ENCODE measurements around the gene OGG1. TPM values are rescaled to one million over a fixed set of nuclear protein-coding genes. Genes with fewer than 3 reads are reported as not detected.

Gene OGG1
- total and polyA plus RNA-seq, 10 of the 15 experiments (the other 5 are each of a cell fraction or from before 2014, with no cell fraction given) = 4.8 to 38.8 (median 27.2) TPM

- BruUV-seq (replicated peaks) = no TSS peak
- CTCF ChIA-PET = interaction anchor here (1.1 to 4.0 kb wide), 6 partner anchors 9 to 427 kb away, joined by 3 to 15 read pairs (median 4); partner anchors contain the start of gene CRELD1
- Histone ChIP-seq H3K36me3 (ENCODE audit: control insufficient read depth in 2 of 2, insufficient read depth in 2 of 2, low read length in 1 of 2) (peaks cover 2 to 7% of the 10 kb centered on the region in 2 experiments; a peak in 2 of 4 replicates), H3K27me3 (replicated peaks in 1 of 2; ENCODE audit: control insufficient read depth in 2 of 2, insufficient read depth in 2 of 2, low read length in 1 of 2) (no peaks in the 10 kb centered on the region), H3K27ac (ENCODE audit: control insufficient read depth, insufficient read depth) (no peak overlapping the region), H4K20me1 (ENCODE audit: control insufficient read depth, insufficient read depth) (no peaks in the 10 kb centered on the region), H3K9me3 (replicated peaks; ENCODE audit: control insufficient read depth, insufficient read depth, low read length) (no peaks in the 10 kb centered on the region), H3K79me2 (ENCODE audit: control insufficient read depth, insufficient read depth, low read length) (no peaks in the 10 kb centered on the region), H3K4me2 (ENCODE audit: control insufficient read depth, insufficient read depth) (no peak overlapping the region), H3K4me3 (no peak overlapping the region), H3K4me1 (ENCODE audit: control insufficient read depth, insufficient read depth, low read length) (peaks cover 31% of the 10 kb centered on the region), H3K9ac (ENCODE audit: control insufficient read depth, insufficient read depth, low read length) (no peak overlapping the region), H2AFZ (ENCODE audit: control insufficient read depth, low read depth, low read length) (no peak overlapping the region)
- WGBS (ENCODE audit: insufficient coverage, insufficient replicate concordance, low lambda C conversion rate, missing lambda C conversion rate) = 46% methylated on average over 4 of the region's 4 CpGs
- SMC1A ChIA-PET (ENCODE audit: uncharacterized antibody, unreplicated experiment) = interaction anchor here (0.6 to 1.9 kb wide), 4 partner anchors 10 to 141 kb away, joined by 3 to 8 read pairs (median 4); no protein-coding TSS in a partner anchor
- no peak for TF ChIP-seq CHD1 (IDR thresholded peaks at IDR 0.05; ENCODE audit: low read depth, low read length)
- TF ChIP-seq JUNB (IDR thresholded peaks at IDR 0.05) = no peak
- no peak for TF ChIP-seq ZNF217 (IDR thresholded peaks at IDR 0.05)
- peak; percentile 88 for TF ChIP-seq PAX5 (IDR thresholded peaks at IDR 0.05; ENCODE audit: borderline replicate concordance, low read depth, low read length)
- no peak for TF ChIP-seq ZNF274 (IDR thresholded peaks at IDR 0.05; ENCODE audit: insufficient read depth, insufficient read length)
- no peak for TF ChIP-seq IRF5 (IDR thresholded peaks at IDR 0.05; ENCODE audit: borderline replicate concordance)
- no peak for TF ChIP-seq TBL1XR1 (IDR thresholded peaks at IDR 0.05; ENCODE audit: low read depth, low read length)
- FAIRE-seq (no peak), ATAC-seq (no peak; the same call in 2 of the 3 replicates), DNase-seq (ENCODE audit: low read depth, low spot score) (no peak)
- POLR2A ChIA-PET = interaction anchor here (1.2 to 1.8 kb wide), 2 partner anchors 10 to 12 kb away, joined by 5 to 9 read pairs; partner anchors contain the start of genes ARPC4 and TADA3
- intact Hi-C loops (cut with micrococcal nuclease; ENCODE audit: unreplicated experiment) = no loop called here
- RAD21 ChIA-PET (ENCODE audit: unreplicated experiment) = interaction anchor here (1.3 to 3.0 kb wide), 4 partner anchors 12 to 151 kb away, joined by 3 to 11 read pairs (median 5); partner anchors contain the start of gene OGG1
- in situ Hi-C loops (cut with MboI) = no loop called here
Observed at GRCh38 chr3:9780910-9781309, 31.2 kb downstream of the OGG1 start.

All from GM12878 (cell line).